OCI-LY7 (cell line): ENCODE measurements around the gene IMP4. TPM values are rescaled to one million over a fixed set of nuclear protein-coding genes. Genes with fewer than 3 reads are reported as not detected.

ENCODE experiments used
- BruUV-seq: library from RNA; stranded (reverse); fragments of 400-500 nt; replicated peaks from 2 replicates; lab custom pipeline; 2021; lab: Mats Ljungman, UMichigan
- CTCF ChIA-PET: fragments of 300-600 bp; sonication (Branson Sonifier 250); formaldehyde crosslinking; loops from one replicate; lab custom pipeline; 2022; ENCODE audit warnings: antibody characterized with exemption; ENCODE audit not compliant: unreplicated experiment; lab: Charles Lee
- POLR2A ChIA-PET: fragments of 300-600 bp; sonication (Branson Sonifier 250); formaldehyde crosslinking; loops from one replicate; lab custom pipeline; 2022; ENCODE audit warnings: antibody characterized with exemption; lab: Charles Lee
- DNase-seq: peaks from one replicate; pipeline ENCODE4 v3.0.0-alpha.2; 2015; ENCODE audit warnings: low spot score
- H2AFZ ChIP-seq: fragments of 200-600 bp; sonication (generic), shearing (Covaris generic); 2 replicates; pipeline ENCODE4 v1.6.1; 2014; ENCODE audit warnings: mild to moderate bottlenecking, antibody characterized with exemption, low read length, moderate library complexity
- H3K27ac ChIP-seq: fragments of 200-600 bp; sonication (generic); 2 replicates; pipeline ENCODE4 v1.5.1; 2014; ENCODE audit warnings: mixed run types, low read depth, mild to moderate bottlenecking, moderate library complexity, low read length, inconsistent platforms; ENCODE audit not compliant: poor library complexity, severe bottlenecking
- H3K36me3 ChIP-seq: fragments of 200-600 bp; sonication (generic); 2 replicates; pipeline ENCODE4 v1.6.1; 2014; ENCODE audit warnings: mild to moderate bottlenecking, antibody characterized with exemption, low read length, moderate library complexity, mixed read lengths; ENCODE audit not compliant: insufficient read depth
- H3K4me1 ChIP-seq: fragments of 200-600 bp; sonication (generic); 2 replicates; pipeline ENCODE4 v1.5.1; 2014; ENCODE audit warnings: mild to moderate bottlenecking, low read length; ENCODE audit not compliant: insufficient read depth, poor library complexity, severe bottlenecking
- H3K4me2 ChIP-seq: fragments of 200-600 bp; sonication (generic); 2 replicates; pipeline ENCODE4 v1.6.1; 2014; ENCODE audit warnings: mild to moderate bottlenecking, low read length
- H3K4me3 ChIP-seq: fragments of 200-600 bp; sonication (generic); 2 replicates; pipeline ENCODE4 v1.5.1; 2014; ENCODE audit warnings: mild to moderate bottlenecking, low read depth, low read length; ENCODE audit not compliant: poor library complexity, severe bottlenecking
- H3K79me2 ChIP-seq: fragments of 200-600 bp; sonication (generic); 2 replicates; pipeline ENCODE4 v1.6.1; 2016; ENCODE audit warnings: low read depth, mild to moderate bottlenecking, low read length, moderate library complexity, mixed read lengths; ENCODE audit not compliant: insufficient read depth
- H3K9me2 ChIP-seq: fragments of 200-600 bp; sonication (generic); 2 replicates; pipeline ENCODE4 v1.6.1; 2016; ENCODE audit warnings: mild to moderate bottlenecking, low read length, mixed read lengths; ENCODE audit not compliant: insufficient read depth
- H3K9me3 ChIP-seq: fragments of 200-600 bp; sonication (generic); 2 replicates; pipeline ENCODE4 v1.6.1; 2014; ENCODE audit warnings: mild to moderate bottlenecking, mixed run types, low read length, mixed read lengths
- H4K20me1 ChIP-seq: fragments of 200-600 bp; sonication (generic); 2 replicates; pipeline ENCODE4 v1.6.1; 2014; ENCODE audit warnings: mild to moderate bottlenecking, antibody characterized with exemption, low read length, moderate library complexity, mixed read lengths; ENCODE audit not compliant: insufficient read depth
- CTCF ChIP-seq: fragments of 200-600 bp; sonication (generic); conservative IDR thresholded peaks from 2 replicates; pipeline ENCODE4 v1.5.1; 2014; ENCODE audit warnings: mild to moderate bottlenecking, antibody characterized with exemption, low read length, moderate library complexity, mixed read lengths
- EZH2phosphoT487 ChIP-seq: fragments of 200-600 bp; sonication (generic); IDR thresholded peaks from 2 replicates; pipeline ENCODE4 v1.6.1; 2018; ENCODE audit warnings: low read depth, borderline replicate concordance, mild to moderate bottlenecking, mixed run types, antibody characterized with exemption, low read length, moderate library complexity, mixed read lengths
- intact Hi-C: fragments of 100-400 bp; cut with micrococcal nuclease; formaldehyde crosslinking; loops from one replicate; pipeline ENCODE4 v1.10.0; 2022; ENCODE audit not compliant: unreplicated experiment
- total RNA-seq, 2 experiments: library from RNA; depleted of rRNA in 1 of 2; stranded (reverse); fragments of >200 nt in 1 of 2; shearing (Covaris generic) in 1 of 2; gene quantifications; 2 replicates each; pipeline ENCODE4 v1.2.3, GENCODE V29; 2014 to 2022

IMP4 gene
- total RNA-seq, 2 experiments from 2014 or later = 266 to 314 TPM

- Histone ChIP-seq H4K20me1 (no peaks in the 10 kb centered on the region), H3K36me3 (peaks cover 52% of the 10 kb centered on the region), H3K4me1 (peaks cover 15% of the 10 kb centered on the region), H3K27ac (no peak overlapping the region), H3K4me2 (no peak overlapping the region), H3K4me3 (no peak overlapping the region), H2AFZ (no peak overlapping the region), H3K9me3 (no peaks in the 10 kb centered on the region), H3K9me2 (no peaks in the 10 kb centered on the region), H3K79me2 (peaks cover 16% of the 10 kb centered on the region)
- TF ChIP-seq CTCF (no peak), EZH2phosphoT487 (no peak)
- DNase-seq = no peak
- no TSS peak for BruUV-seq
- intact Hi-C loops = no loop called here
- CTCF ChIA-PET = no interaction called here
- POLR2A ChIA-PET = no interaction called here
Measured at GRCh38 chr2:130338793-130339345, 3.8 kb upstream of the IMP4 start.

- BruUV-seq = no TSS peak
- intact Hi-C loops = no loop called here
- Histone ChIP-seq H2AFZ (no peak overlapping the region), H3K4me1 (peaks cover 24% of the 10 kb centered on the region), H3K36me3 (peaks cover 64% of the 10 kb centered on the region), H4K20me1 (no peaks in the 10 kb centered on the region), H3K79me2 (peaks cover 28% of the 10 kb centered on the region), H3K4me2 (peak overlapping the region; percentile 68), H3K9me2 (no peaks in the 10 kb centered on the region), H3K9me3 (no peaks in the 10 kb centered on the region), H3K4me3 (no peak overlapping the region), H3K27ac (no peak overlapping the region)
- POLR2A ChIA-PET = interaction anchor here (5.6 to 15.9 kb wide), 2 partner anchors 13 to 36 kb away, joined by 93 to 251 read pairs; no protein-coding TSS in a partner anchor
- CTCF ChIA-PET = no interaction called here
- TF ChIP-seq EZH2phosphoT487 (no peak), CTCF (no peak)
- DNase-seq = no peak
Measured at GRCh38 chr2:130339885-130340745, 2.6 kb upstream of the IMP4 start.
